ENCODE measurements around the gene TEC. TPM values are rescaled to one million over a fixed set of nuclear protein-coding genes. Genes with fewer than 3 reads are reported as not detected.

The TEC gene
- total and polyA plus RNA-seq, 9 of the 15 experiments (the other 6 are each of a cell fraction or from before 2014, with no cell fraction given), result 5.3 to 14.7 (median 8.8) TPM

- TF ChIP-seq RREB1 (CRISPR knock-in tag; IDR thresholded peaks at IDR 0.05), result peak; percentile 40; the same call in 1 of the 2 replicates
- peak; percentile 68 for TF ChIP-seq MGA (IDR thresholded peaks at IDR 0.05)
- TF ChIP-seq, protein P1, sequence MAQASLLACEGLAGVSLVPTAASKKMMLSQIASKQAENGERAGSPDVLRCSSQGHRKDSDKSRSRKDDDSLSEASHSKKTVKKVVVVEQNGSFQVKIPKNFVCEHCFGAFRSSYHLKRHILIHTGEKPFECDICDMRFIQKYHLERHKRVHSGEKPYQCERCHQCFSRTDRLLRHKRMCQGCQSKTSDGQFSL (CRISPR knock-in tag; IDR thresholded peaks at IDR 0.05), result peak; percentile 67
- TF ChIP-seq, protein P1 (tag; IDR thresholded peaks at IDR 0.05), result peak in 1 of 2 experiments; percentile 43; a peak in 1 of 4 replicates
- TF ChIP-seq MEF2A (IDR thresholded peaks at IDR 0.05; ENCODE audit: control insufficient read depth, low read depth, low read length), result no peak
- peak in 1 of 2 experiments; percentile 24; a peak in 1 of 4 replicates for TF ChIP-seq SIN3A (IDR thresholded peaks at IDR 0.05; ENCODE audit: borderline replicate concordance in 2 of 2, control insufficient read depth in 1 of 2, low read depth in 2 of 2, low read length in 2 of 2)
Measured at GRCh38 chr4:48268956-48269860, at the start of gene TEC (continued).

Data from K562 (cell line).